ENCODE results near the gene TLR1. TPM values are rescaled to one million over a fixed set of nuclear protein-coding genes. Genes with fewer than 3 reads are reported as not detected.
"Not testable (repeated sequence)": the region's sequence is repeated elsewhere in the genome, so short reads cannot be mapped to it uniquely, and the experiment has no call there.

The TLR1 gene
- total and polyA plus RNA-seq, 2 donors (not counting 1 experiment from before 2014, with no cell fraction given) = 23.4 to 50.8 TPM

DNA sequence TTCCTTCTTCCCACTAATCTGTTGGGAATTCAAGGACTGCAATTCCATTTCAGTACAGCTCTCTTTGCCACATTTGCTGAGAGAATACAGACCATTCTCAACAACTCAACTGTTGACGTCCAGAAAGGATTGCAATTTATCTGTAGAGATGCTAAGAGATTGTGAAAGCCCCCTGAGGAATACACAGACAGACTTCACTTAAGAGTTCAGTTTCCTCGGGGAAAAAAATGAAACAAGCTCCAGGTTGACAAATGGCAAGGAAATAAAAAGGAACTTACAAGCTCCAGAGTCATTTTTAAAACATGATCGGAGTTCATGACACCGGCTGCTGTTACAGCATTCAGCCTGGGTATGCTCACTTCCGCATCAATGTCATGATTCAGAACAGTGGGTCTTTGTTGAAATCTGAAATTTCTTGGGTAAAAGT is 35.6 kb downstream of the TLR1 start:
- peak overlapping the region; percentile 35 for H2AFZ ChIP-seq (ENCODE audit: insufficient read depth, low read depth, low read length, poor library complexity, severe bottlenecking)
- intact Hi-C loops (cut with micrococcal nuclease) = loop anchor here (10.0 kb wide), 1 partner anchor 1536 kb away; no protein-coding TSS in a partner anchor
- no peak overlapping the region for H3K9ac ChIP-seq (ENCODE audit: low read length)
- peak overlapping the region; percentile 4 to 66 for H3K27ac ChIP-seq (ENCODE audit: low read length in 2 of 2)
- peaks cover 53 to 57% of the 10 kb centered on the region in 2 donors for H3K4me1 ChIP-seq (ENCODE audit: control insufficient read depth in 2 of 2, insufficient read depth in 2 of 2, low read length in 2 of 2)
- Mint-ChIP-seq H3K9me3 (ENCODE audit: insufficient read depth) (peaks cover 3% of the 10 kb centered on the region), H3K27me3 (no peaks in the 10 kb centered on the region), H3K4me1 (peaks cover 76% of the 10 kb centered on the region), H3K4me3 (peak overlapping the region; percentile 73), H3K27ac (peak overlapping the region; percentile 89)
- H4K20me1 ChIP-seq (ENCODE audit: control insufficient read depth, insufficient read depth, low read length, poor library complexity, severe bottlenecking) = no peaks in the 10 kb centered on the region
- CTCF ChIA-PET = interaction anchor here (1.0 to 19.2 kb wide), 6 partner anchors 9 to 589 kb away, joined by 3 to 620 read pairs (median 6); partner anchors contain the start of genes TLR1 and TLR10
- peak; percentile 35 for DNase-seq
- H3K9me3 ChIP-seq (ENCODE audit: control extremely low read depth in 1 of 3, control insufficient read depth in 2 of 3, insufficient read depth in 1 of 3, low read length in 2 of 3) = peaks cover 4 to 16% (median 8%) of the 10 kb centered on the region in 3 donors
- H3K36me3 ChIP-seq (replicated peaks in 1 of 2; ENCODE audit: control extremely low read depth in 1 of 2, control insufficient read depth in 1 of 2, extremely low read depth in 1 of 2, insufficient read depth in 2 of 2, low read length in 1 of 2) = peaks cover 7 to 8% of the 10 kb centered on the region in 2 experiments
- ATAC-seq (ENCODE audit: low read depth) = peak; percentile 69
- 31% methylated on average over 3 of the region's 5 CpGs for WGBS (ENCODE audit: insufficient coverage)
- H3K79me2 ChIP-seq (ENCODE audit: control insufficient read depth, insufficient read depth, low read length) = peaks cover 90% of the 10 kb centered on the region
- no peak for TF ChIP-seq EZH2 (IDR thresholded peaks at IDR 0.05; ENCODE audit: borderline replicate concordance, insufficient read depth, low read depth, low read length, poor library complexity, severe bottlenecking)
- TF ChIP-seq, protein P1, sequence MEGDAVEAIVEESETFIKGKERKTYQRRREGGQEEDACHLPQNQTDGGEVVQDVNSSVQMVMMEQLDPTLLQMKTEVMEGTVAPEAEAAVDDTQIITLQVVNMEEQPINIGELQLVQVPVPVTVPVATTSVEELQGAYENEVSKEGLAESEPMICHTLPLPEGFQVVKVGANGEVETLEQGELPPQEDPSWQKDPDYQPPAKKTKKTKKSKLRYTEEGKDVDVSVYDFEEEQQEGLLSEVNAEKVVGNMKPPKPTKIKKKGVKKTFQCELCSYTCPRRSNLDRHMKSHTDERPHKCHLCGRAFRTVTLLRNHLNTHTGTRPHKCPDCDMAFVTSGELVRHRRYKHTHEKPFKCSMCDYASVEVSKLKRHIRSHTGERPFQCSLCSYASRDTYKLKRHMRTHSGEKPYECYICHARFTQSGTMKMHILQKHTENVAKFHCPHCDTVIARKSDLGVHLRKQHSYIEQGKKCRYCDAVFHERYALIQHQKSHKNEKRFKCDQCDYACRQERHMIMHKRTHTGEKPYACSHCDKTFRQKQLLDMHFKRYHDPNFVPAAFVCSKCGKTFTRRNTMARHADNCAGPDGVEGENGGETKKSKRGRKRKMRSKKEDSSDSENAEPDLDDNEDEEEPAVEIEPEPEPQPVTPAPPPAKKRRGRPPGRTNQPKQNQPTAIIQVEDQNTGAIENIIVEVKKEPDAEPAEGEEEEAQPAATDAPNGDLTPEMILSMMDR (IDR thresholded peaks at IDR 0.05) = no peak
- POLR2A ChIA-PET = interaction anchor here (1.6 kb wide), 1 partner anchor 13 kb away, joined by 9 read pairs; the partner anchor contains the start of gene TLR10
- no peaks in the 10 kb centered on the region for H3K27me3 ChIP-seq (replicated peaks in 1 of 4; ENCODE audit: control extremely low read depth in 1 of 4, control insufficient read depth in 3 of 4, insufficient read depth in 4 of 4, low read length in 3 of 4)
- H3K4me3 ChIP-seq (ENCODE audit: control extremely low read depth in 1 of 5, extremely low read depth in 1 of 5, insufficient read depth in 1 of 5, low read depth in 2 of 5, low read length in 4 of 5) = peak overlapping the region in 1 of 5 experiments; percentile 11
- peak overlapping the region; percentile 52 for H3K4me2 ChIP-seq (replicated peaks; ENCODE audit: low read depth, low read length, poor library complexity, severe bottlenecking)

DNA sequence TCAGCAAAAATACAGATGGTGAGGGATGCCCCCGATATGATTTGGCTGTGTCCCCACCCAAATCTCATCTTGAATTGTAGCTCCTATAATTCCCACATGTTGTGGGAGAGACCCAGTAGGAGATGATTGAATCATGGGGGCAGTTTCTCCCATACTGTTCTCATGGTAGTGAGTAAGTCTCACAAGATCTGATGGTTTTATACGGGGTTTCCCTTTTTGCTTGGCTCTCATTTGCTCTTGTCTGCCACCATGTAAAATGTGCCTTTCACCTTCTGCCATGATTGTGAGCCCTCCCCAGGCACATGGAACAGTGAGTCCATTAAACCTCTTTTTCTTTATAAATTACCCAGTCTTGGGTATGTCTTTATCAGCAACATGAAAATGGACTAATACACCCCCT is 37.7 kb downstream of the TLR1 start:
- Mint-ChIP-seq H3K4me1 (peaks cover 84% of the 10 kb centered on the region), H3K27ac (peak overlapping the region; percentile 27)
- H3K36me3 ChIP-seq (replicated peaks in 1 of 2; ENCODE audit: control extremely low read depth in 1 of 2, control insufficient read depth in 1 of 2, extremely low read depth in 1 of 2, insufficient read depth in 2 of 2, low read length in 1 of 2); H3K27me3 ChIP-seq (replicated peaks in 1 of 4; ENCODE audit: control extremely low read depth in 1 of 4, control insufficient read depth in 3 of 4, insufficient read depth in 4 of 4, low read length in 3 of 4); H4K20me1 ChIP-seq (ENCODE audit: control insufficient read depth, insufficient read depth, low read length, poor library complexity, severe bottlenecking); H3K4me3 Mint-ChIP-seq; H3K9ac ChIP-seq (ENCODE audit: low read length); H3K4me2 ChIP-seq (replicated peaks; ENCODE audit: low read depth, low read length, poor library complexity, severe bottlenecking); DNase-seq; H3K9me3 Mint-ChIP-seq (ENCODE audit: insufficient read depth); H2AFZ ChIP-seq (ENCODE audit: insufficient read depth, low read depth, low read length, poor library complexity, severe bottlenecking); ATAC-seq (ENCODE audit: low read depth); POLR2A ChIA-PET; H3K4me3 ChIP-seq (ENCODE audit: control extremely low read depth in 1 of 5, extremely low read depth in 1 of 5, insufficient read depth in 1 of 5, low read depth in 2 of 5, low read length in 4 of 5); H3K27me3 Mint-ChIP-seq: not testable (repeated sequence)
- H3K27ac ChIP-seq (ENCODE audit: low read length in 2 of 2) = peak overlapping the region in 1 of 2 donors; percentile 23
- H3K79me2 ChIP-seq (ENCODE audit: control insufficient read depth, insufficient read depth, low read length) = peaks cover 83% of the 10 kb centered on the region
- intact Hi-C loops (cut with micrococcal nuclease) = loop anchor here (10.0 kb wide), 1 partner anchor 1538 kb away; no protein-coding TSS in a partner anchor
- CTCF ChIA-PET = interaction anchor here (19.2 kb wide), 1 partner anchor 16 kb away, joined by 620 read pairs; the partner anchor contains the start of gene TLR10
- peaks cover 2 to 16% (median 8%) of the 10 kb centered on the region in 3 donors for H3K9me3 ChIP-seq (ENCODE audit: control extremely low read depth in 1 of 3, control insufficient read depth in 2 of 3, insufficient read depth in 1 of 3, low read length in 2 of 3)
- peaks cover 66 to 70% of the 10 kb centered on the region in 2 donors for H3K4me1 ChIP-seq (ENCODE audit: control insufficient read depth in 2 of 2, insufficient read depth in 2 of 2, low read length in 2 of 2)
- no CpG with 5 or more reads among the region's 2 CpGs for whole genome bisulfite sequencing (ENCODE audit: insufficient coverage)

Data from B cell (primary cell).